Mesenchymal stem cell (in vitro differentiated cells and primary cell): ENCODE measurements around the gene FNTB.

Experiments used
- DNase-seq: peaks from one replicate; pipeline ENCODE4 v3.0.0-alpha.2; 2013
- H2AFZ ChIP-seq: one replicate; pipeline ENCODE4 v1.6.1; 2013; ENCODE audit warnings: low read depth, mild to moderate bottlenecking, control low read depth, inconsistent platforms, low read length, moderate library complexity
- H2AK5ac ChIP-seq: 2 replicates; pipeline ENCODE4 v1.6.1; 2013; ENCODE audit warnings: low read length, moderate library complexity, mild to moderate bottlenecking, inconsistent platforms; ENCODE audit not compliant: severe bottlenecking
- H2BK120ac ChIP-seq: one replicate; pipeline ENCODE4 v1.6.1; 2013; ENCODE audit warnings: low read depth, mild to moderate bottlenecking, inconsistent platforms, low read length, moderate library complexity
- H2BK12ac ChIP-seq, 2 experiments: one replicate each; pipeline ENCODE4 v1.6.1; 2013; ENCODE audit warnings: inconsistent platforms in 2 of 2, low read length in 2 of 2, mild to moderate bottlenecking in 2 of 2, moderate library complexity in 2 of 2, control low read depth in 1 of 2
- H2BK15ac ChIP-seq: one replicate; pipeline ENCODE4 v1.6.1; 2013; ENCODE audit warnings: mild to moderate bottlenecking, low read depth, inconsistent platforms; ENCODE audit not compliant: poor library complexity, severe bottlenecking
- H2BK5ac ChIP-seq: 2 replicates; pipeline ENCODE4 v1.6.1; 2013; ENCODE audit warnings: low read depth, mild to moderate bottlenecking, low read length, control low read depth, inconsistent platforms; ENCODE audit not compliant: poor library complexity, severe bottlenecking
- H3K14ac ChIP-seq, 2 experiments: one replicate each; pipeline ENCODE4 v1.6.1; 2013; ENCODE audit warnings: inconsistent platforms in 2 of 2, low read length in 2 of 2, control low read depth in 1 of 2, mild to moderate bottlenecking in 1 of 2, moderate library complexity in 1 of 2
- H3K18ac ChIP-seq, 2 experiments: one replicate each; pipeline ENCODE4 v1.6.1; 2013; ENCODE audit warnings: inconsistent platforms in 2 of 2, low read length in 2 of 2, control low read depth in 1 of 2, low read depth in 1 of 2, mild to moderate bottlenecking in 1 of 2
- H3K23ac ChIP-seq, 2 experiments: one replicate each; pipeline ENCODE4 v1.6.1; 2013; ENCODE audit warnings: inconsistent platforms in 2 of 2, low read length in 2 of 2, mild to moderate bottlenecking in 2 of 2, moderate library complexity in 2 of 2, control low read depth in 1 of 2
- H3K27ac ChIP-seq: 2 replicates; pipeline ENCODE4 v1.5.1; 2013; ENCODE audit warnings: mild to moderate bottlenecking, moderate library complexity, low read length, control low read depth, inconsistent platforms; ENCODE audit not compliant: poor library complexity, severe bottlenecking
- H3K27me3 ChIP-seq, 2 experiments: 2 replicates each; pipeline versions ENCODE4 v1.6.1 to v1.7.0; 2013; ENCODE audit warnings: low read length in 2 of 2, mild to moderate bottlenecking in 2 of 2, moderate library complexity in 2 of 2, control low read depth in 1 of 2, inconsistent platforms in 1 of 2; ENCODE audit not compliant: control insufficient read depth in 1 of 2, insufficient read depth in 1 of 2
- H3K36me3 ChIP-seq, 2 experiments: 2 replicates each; pipeline versions ENCODE4 v1.6.1 to v1.7.0; 2013; ENCODE audit warnings: low read length in 2 of 2, control low read depth in 1 of 2, inconsistent platforms in 1 of 2, low read depth in 1 of 2, mild to moderate bottlenecking in 1 of 2; ENCODE audit not compliant: insufficient read depth in 2 of 2, control insufficient read depth in 1 of 2
- H3K4ac ChIP-seq, 2 experiments: one replicate each; pipeline ENCODE4 v1.6.1; 2013; ENCODE audit warnings: inconsistent platforms in 2 of 2, low read length in 2 of 2, mild to moderate bottlenecking in 2 of 2, moderate library complexity in 2 of 2, control low read depth in 1 of 2, low read depth in 1 of 2
- H3K4me1 ChIP-seq: 2 replicates; pipeline ENCODE4 v1.6.1; 2013; ENCODE audit warnings: low read depth, low read length, control low read depth; ENCODE audit not compliant: control insufficient read depth, insufficient read depth
- H3K4me2 ChIP-seq: 2 replicates; pipeline ENCODE4 v1.6.1; 2013; ENCODE audit warnings: low read length, mild to moderate bottlenecking, inconsistent platforms; ENCODE audit not compliant: poor library complexity, severe bottlenecking
- H3K4me3 ChIP-seq, 2 experiments: 2 replicates each; pipeline versions ENCODE4 v1.5.1 to v1.7.0; 2013; ENCODE audit warnings: low read length in 2 of 2, mild to moderate bottlenecking in 2 of 2, control low read depth in 1 of 2, low read depth in 1 of 2; ENCODE audit not compliant: insufficient read depth in 1 of 2
- H3K79me1 ChIP-seq: replicated peaks from 2 replicates; pipeline ENCODE4 v1.6.1; 2013; ENCODE audit warnings: mild to moderate bottlenecking, control low read depth, low read length, inconsistent platforms; ENCODE audit not compliant: poor library complexity, severe bottlenecking
- H3K9ac ChIP-seq: 2 replicates; pipeline ENCODE4 v1.7.0; 2013; ENCODE audit warnings: mild to moderate bottlenecking, low read length, moderate library complexity
- H3K9me3 ChIP-seq: 2 replicates; pipeline ENCODE4 v1.7.0; 2013; ENCODE audit warnings: mild to moderate bottlenecking, low read length; ENCODE audit not compliant: control insufficient read depth
- H4K8ac ChIP-seq: one replicate; pipeline ENCODE4 v1.6.1; 2013; ENCODE audit warnings: inconsistent platforms, mild to moderate bottlenecking, low read length, moderate library complexity
- H4K91ac ChIP-seq: one replicate; pipeline ENCODE4 v1.6.1; 2013; ENCODE audit warnings: mild to moderate bottlenecking, low read length, inconsistent platforms
- WGBS: methylation state at CpG from one replicate; pipeline ENCODE4 v1.1.7; 2013; ENCODE audit warnings: mixed read lengths; 5-methylcytosine and 5-hydroxymethylcytosine counted together

Gene FNTB

DNA sequence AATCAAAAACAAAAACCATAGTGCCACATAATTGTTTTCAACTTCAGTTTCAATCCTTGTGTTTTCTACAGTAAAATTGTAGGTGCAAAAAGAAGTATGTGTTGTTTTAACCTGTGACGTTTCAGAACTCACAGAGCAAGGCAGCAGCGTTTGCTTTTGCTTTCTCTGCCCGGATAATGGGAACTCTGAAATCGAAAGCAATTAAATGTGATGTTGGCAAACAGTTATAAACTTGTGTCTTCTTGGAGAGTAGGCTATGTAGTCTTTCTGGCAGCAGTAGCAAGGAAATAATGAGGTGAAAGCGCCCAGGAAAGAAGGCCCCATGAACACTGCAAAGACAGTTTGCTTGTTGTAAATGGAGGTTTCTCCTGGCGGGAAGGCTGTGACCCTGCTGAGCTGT lies 39.1 kb downstream of the FNTB start:
- H2AFZ ChIP-seq, result no peak overlapping the region
- H4K91ac ChIP-seq, result no peak overlapping the region
- H3K18ac ChIP-seq, result no peak overlapping the region
- H3K27ac ChIP-seq, result no peak overlapping the region
- WGBS, result 97% methylated on average over 6 of the region's 6 CpGs
- H3K36me3 ChIP-seq, result peaks cover 12 to 24% of the 10 kb centered on the region in 2 experiments
- DNase-seq, result no peak
- H3K9me3 ChIP-seq, result no peaks in the 10 kb centered on the region
- H3K79me1 ChIP-seq, result peaks cover 2% of the 10 kb centered on the region
- no peak overlapping the region for H2BK5ac ChIP-seq
- H3K4me1 ChIP-seq, result no peaks in the 10 kb centered on the region
- no peak overlapping the region for H2AK5ac ChIP-seq
- H3K4me2 ChIP-seq, result no peak overlapping the region
- no peaks in the 10 kb centered on the region for H3K27me3 ChIP-seq
- no peak overlapping the region for H3K23ac ChIP-seq
- no peak overlapping the region for H2BK120ac ChIP-seq
- H3K9ac ChIP-seq, result no peak overlapping the region
- H2BK12ac ChIP-seq, result no peak overlapping the region
- no peak overlapping the region for H2BK15ac ChIP-seq
- H3K4ac ChIP-seq, result no peak overlapping the region
- no peak overlapping the region for H3K14ac ChIP-seq
- H3K4me3 ChIP-seq, result no peak overlapping the region
- H4K8ac ChIP-seq, result no peak overlapping the region

DNA sequence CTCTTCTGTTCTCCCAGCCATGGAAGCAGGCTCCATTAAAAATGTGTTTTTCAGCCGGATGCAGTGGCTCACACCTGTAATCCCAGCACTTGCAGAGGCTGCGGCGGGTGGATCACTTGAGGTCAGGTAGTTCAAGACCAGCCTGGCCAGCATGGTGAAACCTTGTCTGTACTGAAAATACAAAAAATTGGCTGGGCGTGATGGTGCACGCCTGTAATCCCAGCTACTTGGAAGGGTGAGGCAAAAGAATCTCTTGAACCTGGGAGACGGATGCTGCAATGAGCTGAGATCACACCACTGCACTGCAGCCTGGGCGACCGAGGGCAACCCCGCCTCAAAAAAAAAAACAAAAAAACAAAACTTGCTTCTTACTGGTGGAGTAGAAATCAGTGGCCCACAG lies 39.8 kb downstream of the FNTB start:
- no peak overlapping the region for H4K8ac ChIP-seq
- no peak overlapping the region for H2AFZ ChIP-seq
- H3K18ac ChIP-seq, result no peak overlapping the region
- H3K9ac ChIP-seq, result no peak overlapping the region
- no peak overlapping the region for H2BK5ac ChIP-seq
- H3K27me3 ChIP-seq, result no peaks in the 10 kb centered on the region
- WGBS, result 97% methylated on average over 6 of the region's 9 CpGs
- no peaks in the 10 kb centered on the region for H3K9me3 ChIP-seq
- H3K4me2 ChIP-seq, result no peak overlapping the region
- H2AK5ac ChIP-seq, result no peak overlapping the region
- no peak overlapping the region for H2BK120ac ChIP-seq
- peaks cover 2% of the 10 kb centered on the region for H3K79me1 ChIP-seq
- H3K27ac ChIP-seq, result no peak overlapping the region
- H3K4ac ChIP-seq, result no peak overlapping the region
- H3K23ac ChIP-seq, result no peak overlapping the region
- DNase-seq, result no peak
- no peak overlapping the region for H2BK12ac ChIP-seq
- no peak overlapping the region for H3K4me3 ChIP-seq
- no peaks in the 10 kb centered on the region for H3K4me1 ChIP-seq
- H3K14ac ChIP-seq, result no peak overlapping the region
- no peak overlapping the region for H2BK15ac ChIP-seq
- peaks cover 10 to 24% of the 10 kb centered on the region in 2 experiments for H3K36me3 ChIP-seq
- no peak overlapping the region for H4K91ac ChIP-seq

DNA sequence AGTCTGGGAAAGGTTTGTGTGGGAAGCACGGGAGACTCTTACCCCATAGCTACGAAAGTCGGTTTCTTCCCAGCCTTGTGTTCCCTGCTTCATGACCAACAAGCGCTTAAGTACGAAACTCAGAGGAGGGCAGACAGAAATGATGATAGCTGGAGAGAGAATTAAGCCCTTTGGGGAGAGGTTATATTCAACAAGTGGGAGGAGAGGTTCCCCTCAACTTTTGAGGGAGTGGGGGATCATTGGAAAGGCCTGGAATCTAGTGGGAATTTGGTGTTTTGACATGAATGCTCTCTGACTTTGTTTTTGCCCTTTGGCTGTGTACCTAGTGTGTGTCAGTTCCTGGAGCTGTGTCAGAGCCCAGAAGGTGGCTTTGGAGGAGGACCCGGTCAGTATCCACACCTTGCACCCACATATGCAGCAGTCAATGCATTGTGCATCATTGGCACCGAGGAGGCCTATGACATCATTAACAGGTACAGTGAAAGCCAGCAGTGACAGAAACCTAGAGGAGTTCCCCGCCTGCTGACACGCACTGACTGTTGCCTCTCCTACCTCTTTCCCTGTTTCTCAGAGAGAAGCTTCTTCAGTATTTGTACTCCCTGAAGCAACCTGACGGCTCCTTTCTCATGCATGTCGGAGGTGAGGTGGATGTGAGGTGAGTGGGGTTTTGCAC lies 40.6 kb downstream of the FNTB start:
- Histone ChIP-seq H3K18ac (no peak overlapping the region), H3K4me1 (no peaks in the 10 kb centered on the region), H3K14ac (no peak overlapping the region), H3K9me3 (no peaks in the 10 kb centered on the region), H2BK12ac (no peak overlapping the region), H3K79me1 (peaks cover 2% of the 10 kb centered on the region), H3K27ac (no peak overlapping the region), H2BK120ac (no peak overlapping the region), H3K4me3 (no peak overlapping the region), H3K4me2 (no peak overlapping the region), H3K9ac (no peak overlapping the region), H2AFZ (no peak overlapping the region), H3K23ac (no peak overlapping the region), H3K36me3 (peaks cover 10 to 28% of the 10 kb centered on the region in 2 experiments), H2BK5ac (no peak overlapping the region), H4K91ac (no peak overlapping the region), H2BK15ac (no peak overlapping the region), H2AK5ac (no peak overlapping the region), H4K8ac (no peak overlapping the region), H3K27me3 (no peaks in the 10 kb centered on the region), H3K4ac (no peak overlapping the region)
- 95% methylated on average over 10 of the region's 11 CpGs for WGBS
- DNase-seq, result no peak

DNA sequence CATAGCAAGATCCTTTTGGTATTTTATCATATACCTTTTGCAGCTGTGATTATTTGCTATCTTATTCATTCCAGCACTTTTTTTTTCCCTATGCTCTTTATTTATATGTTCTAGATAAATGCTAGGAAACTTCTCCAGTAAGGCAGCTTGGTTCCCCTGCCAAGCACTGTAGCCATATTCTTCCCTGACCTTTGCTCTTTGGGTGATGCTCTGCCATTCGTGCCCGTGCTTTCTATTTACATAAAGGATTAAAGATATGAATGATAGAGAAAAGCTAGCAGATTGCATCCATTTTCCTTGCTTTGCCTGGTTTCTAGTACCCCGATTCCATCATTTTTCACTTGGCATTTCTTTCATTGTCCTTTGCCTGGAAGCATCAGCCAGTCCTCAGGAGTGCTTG lies 42.2 kb downstream of the FNTB start:
- Histone ChIP-seq H3K23ac (no peak overlapping the region), H2AK5ac (no peak overlapping the region), H3K4me1 (no peaks in the 10 kb centered on the region), H2BK15ac (no peak overlapping the region), H3K4me2 (no peak overlapping the region), H3K27me3 (no peaks in the 10 kb centered on the region), H2AFZ (no peak overlapping the region), H3K9me3 (no peaks in the 10 kb centered on the region), H2BK5ac (no peak overlapping the region), H2BK120ac (no peak overlapping the region), H4K91ac (no peak overlapping the region), H3K4me3 (no peak overlapping the region), H3K9ac (no peak overlapping the region), H2BK12ac (no peak overlapping the region), H3K14ac (no peak overlapping the region), H4K8ac (no peak overlapping the region), H3K79me1 (peaks cover 2% of the 10 kb centered on the region), H3K4ac (no peak overlapping the region), H3K18ac (no peak overlapping the region), H3K27ac (no peak overlapping the region), H3K36me3 (peaks cover 13 to 38% of the 10 kb centered on the region in 2 experiments)
- no peak for DNase-seq
- WGBS, result 100% methylated on average over 1 of the region's 3 CpGs
